ENCODE measurements around the gene ASPG. TPM values are rescaled to one million over a fixed set of nuclear protein-coding genes. Genes with fewer than 3 reads are reported as not detected.

ASPG gene
- total RNA-seq, 2 donors from 2014 or later: 1.3 to 3.2 TPM

GRCh38 chr14:104123879-104124278 lies 38.4 kb downstream of the ASPG start:
- intact Hi-C loops (cut with DNase I): no loop called here
- no peak for DNase-seq (ENCODE audit: low spot score)

DNA sequence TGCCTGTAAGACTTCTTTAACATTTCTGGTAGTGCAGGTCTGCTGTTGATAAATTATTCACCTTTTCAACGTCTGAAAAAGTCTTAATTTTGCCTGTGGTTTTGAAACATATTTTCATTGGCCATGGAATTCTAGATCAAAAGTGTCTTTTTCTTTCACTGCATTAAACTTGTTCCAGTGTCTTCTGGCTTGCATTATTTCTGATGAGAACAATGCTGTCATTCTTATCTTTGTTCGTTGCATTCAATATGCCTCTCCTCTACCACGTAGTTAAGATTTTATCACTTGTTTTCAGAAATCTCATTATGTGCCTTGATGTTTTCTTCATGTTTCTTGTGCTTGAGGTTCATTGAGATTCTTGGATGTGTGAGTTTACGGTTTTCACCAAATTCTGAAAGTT lies 39.5 kb downstream of the ASPG start:
- DNase-seq (ENCODE audit: low spot score): no peak
- intact Hi-C loops (cut with DNase I): no loop called here

GRCh38 chr14:104126753-104127152 lies 41.3 kb downstream of the ASPG start:
- intact Hi-C loops (cut with DNase I): no loop called here
- DNase-seq (ENCODE audit: low spot score): peak; percentile 18

GRCh38 chr14:104128981-104129380 lies 43.5 kb downstream of the ASPG start:
- intact Hi-C loops (cut with DNase I): no loop called here

DNA sequence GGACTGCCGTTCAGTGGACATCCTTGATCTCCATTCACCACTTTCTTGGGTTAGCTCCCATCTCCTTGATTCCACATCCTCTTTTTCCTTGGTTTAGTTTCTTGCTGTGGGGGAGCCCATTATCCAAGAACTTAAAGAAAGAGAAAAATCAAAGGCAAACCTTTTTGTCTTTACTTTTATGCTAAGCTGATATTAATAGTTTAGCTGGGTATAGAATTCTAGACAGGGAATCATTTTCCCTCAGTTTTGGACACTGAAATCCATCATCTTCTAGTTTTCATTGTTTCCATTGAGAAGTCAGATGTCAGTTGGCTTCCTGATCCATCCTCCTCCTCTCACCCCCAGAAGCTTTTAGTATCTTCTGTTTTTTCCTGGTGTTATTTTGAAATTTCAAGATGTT lies 44.1 kb downstream of the ASPG start:
- intact Hi-C loops (cut with DNase I): no loop called here

More at GRCh38 chr14:104128981-104129380, 43.5 kb downstream of the ASPG start:
- DNase-seq (ENCODE audit: low spot score): no peak

GRCh38 chr14:104130974-104131651 lies 45.6 kb downstream of the ASPG start:
- intact Hi-C loops (cut with DNase I): loop anchor here in 1 of 2 donors (5.0 kb wide), 1 partner anchor 54 kb away; no protein-coding TSS in a partner anchor

More for the DNA sequence above, 44.1 kb downstream of the ASPG start:
- DNase-seq (ENCODE audit: low spot score): no peak

DNA sequence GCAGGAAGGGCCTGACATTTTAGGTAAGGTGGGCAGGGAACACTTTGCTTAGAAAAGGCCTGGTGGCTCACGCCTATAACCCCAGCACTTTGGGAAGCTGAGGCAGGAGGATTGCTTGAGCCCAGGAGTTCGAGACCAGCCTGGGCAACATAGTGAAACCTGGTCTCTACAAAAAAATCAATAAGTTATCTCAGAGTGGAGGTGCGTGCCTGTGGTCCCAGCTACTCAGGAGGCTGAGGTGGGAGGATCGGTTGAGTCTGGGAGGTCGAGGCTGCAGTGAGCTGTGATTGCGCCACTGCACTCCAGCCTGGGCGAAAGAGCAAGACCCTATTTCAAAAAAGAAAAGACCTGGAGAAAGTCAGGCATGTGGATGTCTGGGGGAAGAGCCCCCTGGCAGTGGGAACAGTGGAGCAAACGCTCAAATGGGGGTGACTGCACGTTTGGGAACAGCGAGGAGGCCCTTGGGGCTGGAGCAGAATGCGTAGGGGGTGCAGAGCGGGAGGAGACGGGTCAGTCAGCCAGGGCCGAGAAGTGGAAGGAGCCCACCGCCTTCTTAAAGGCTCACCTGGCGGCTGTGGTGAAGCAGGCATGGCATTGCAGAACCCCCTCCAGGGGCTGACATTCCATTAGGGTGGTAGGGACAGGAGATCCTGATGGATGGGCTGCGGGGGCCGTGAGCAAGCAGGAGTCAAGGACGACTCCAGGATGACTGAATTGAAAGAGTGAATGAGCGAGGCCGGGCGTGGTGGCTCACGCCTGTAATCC lies 46.6 kb downstream of the ASPG start:
- DNase-seq (ENCODE audit: low spot score): peak; percentile 50

More at GRCh38 chr14:104130974-104131651, 45.6 kb downstream of the ASPG start:
- peak; percentile 67 for DNase-seq (ENCODE audit: low spot score)

GRCh38 chr14:104132981-104133380 lies 47.5 kb downstream of the ASPG start:
- intact Hi-C loops (cut with DNase I): loop anchor here in 1 of 2 donors (5.0 kb wide), 1 partner anchor 56 kb away; no protein-coding TSS in a partner anchor
- peak; percentile 64 for DNase-seq (ENCODE audit: low spot score)

More for the DNA sequence above, 46.6 kb downstream of the ASPG start:
- intact Hi-C loops (cut with DNase I): loop anchor here in 1 of 2 donors (5.0 kb wide), 1 partner anchor 55 kb away; no protein-coding TSS in a partner anchor

- DNase-seq (ENCODE audit: low spot score): peak; percentile 74
- intact Hi-C loops (cut with DNase I): loop anchor here in 1 of 2 donors (5.0 kb wide), 1 partner anchor 56 kb away; no protein-coding TSS in a partner anchor
Measured at GRCh38 chr14:104133496-104133895, 48.0 kb downstream of the ASPG start.

GRCh38 chr14:104134061-104134965 lies 48.8 kb downstream of the ASPG start:
- DNase-seq (ENCODE audit: low spot score): peak; percentile 70
- intact Hi-C loops (cut with DNase I): loop anchor here in 1 of 2 donors (5.0 kb wide), 1 partner anchor 57 kb away; no protein-coding TSS in a partner anchor

- DNase-seq (ENCODE audit: low spot score): peak; percentile 77
- intact Hi-C loops (cut with DNase I): loop anchor here (5.0 kb wide), 3 partner anchors 427 to 503 kb away; no protein-coding TSS in a partner anchor
Measured at GRCh38 chr14:104135121-104135903, 49.8 kb downstream of the ASPG start.

- intact Hi-C loops (cut with DNase I): loop anchor here (5.0 kb wide), 3 partner anchors 426 to 504 kb away; no protein-coding TSS in a partner anchor
- DNase-seq (ENCODE audit: low spot score): peak; percentile 68
Measured at GRCh38 chr14:104135904-104136471, 50.5 kb downstream of the ASPG start.

DNA sequence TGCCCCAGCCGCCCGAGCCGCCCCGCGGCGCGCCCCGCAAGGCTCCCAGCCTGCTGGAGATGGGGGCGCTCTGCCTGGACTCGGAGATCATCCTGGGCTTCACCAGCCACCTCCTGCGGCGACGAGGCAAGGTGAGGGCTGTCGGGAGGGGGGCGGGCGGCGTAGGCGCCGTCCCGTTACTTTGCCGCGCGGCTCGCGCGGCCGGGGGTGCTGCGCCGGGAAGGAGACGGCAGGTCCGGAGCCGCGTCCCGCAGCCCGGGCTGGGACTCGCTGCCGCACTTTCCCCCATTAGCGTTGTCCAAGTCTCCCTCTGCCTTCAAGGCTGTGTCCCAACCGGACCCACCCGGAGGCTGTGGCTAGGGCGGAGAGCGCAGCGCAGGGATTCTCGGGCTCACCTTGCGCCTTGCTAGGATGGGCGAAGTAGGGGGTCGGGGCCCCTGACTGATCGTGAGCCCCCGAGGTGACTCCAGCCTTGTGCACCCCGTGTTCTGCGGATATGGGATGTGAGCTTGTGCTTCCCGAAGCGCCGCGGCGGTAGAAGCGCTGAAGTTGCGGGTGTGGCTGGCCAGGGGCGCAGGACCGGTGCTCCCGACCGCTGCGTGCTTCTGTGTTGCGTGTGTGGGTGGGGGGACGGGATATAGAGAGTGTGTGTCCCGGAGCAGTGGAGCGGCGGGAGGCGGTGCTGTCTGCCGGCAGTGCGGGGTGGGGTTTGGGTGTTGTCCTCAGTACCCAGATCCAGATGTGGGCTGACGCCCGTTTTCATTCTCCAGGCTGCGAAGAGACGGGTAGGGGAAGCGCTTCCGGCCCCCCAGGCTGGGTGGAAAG lies 51.2 kb downstream of the ASPG start:
- intact Hi-C loops (cut with DNase I): loop anchor here (1.0 to 5.0 kb wide), 4 partner anchors 426 to 504 kb away; no protein-coding TSS in a partner anchor
- peak; percentile 71 for DNase-seq (ENCODE audit: low spot score)

DNA sequence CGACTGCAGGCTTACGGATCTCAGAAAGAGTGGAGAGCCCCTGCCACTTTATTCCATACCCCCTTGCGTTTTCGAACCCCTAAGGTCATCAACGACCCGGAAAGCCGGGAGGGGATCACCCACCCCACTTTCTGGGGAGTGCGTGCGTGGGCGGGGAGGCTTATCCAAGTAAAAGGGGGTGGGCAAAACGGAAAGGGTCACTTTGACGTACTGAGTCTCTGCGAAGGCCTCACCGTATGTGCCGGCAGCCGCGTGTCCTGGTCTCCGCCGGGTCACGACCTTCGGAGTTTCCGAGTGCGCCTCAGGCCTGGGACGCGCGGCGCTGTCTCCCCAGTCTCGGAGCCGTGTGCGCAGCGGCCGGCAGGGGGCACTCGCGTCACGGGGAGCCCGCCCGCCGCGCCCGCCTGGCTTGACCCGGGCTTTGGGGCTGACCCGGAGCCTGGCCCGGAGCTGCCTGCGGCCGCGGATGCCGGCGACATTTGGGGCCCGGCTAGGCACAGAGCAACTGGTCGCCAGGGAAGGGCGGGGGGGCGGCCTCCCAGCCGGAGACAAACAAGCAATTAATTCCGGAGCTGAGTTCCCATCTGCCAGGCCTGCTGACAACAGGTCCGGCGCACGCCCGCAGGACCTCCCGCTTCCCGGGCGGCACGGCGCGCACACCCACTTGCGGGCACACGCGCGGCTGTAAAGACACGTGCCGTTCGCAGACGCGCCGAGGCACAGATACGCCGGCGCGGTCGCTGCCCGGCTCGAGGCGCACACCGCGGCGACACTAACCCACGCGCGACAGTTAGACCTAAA lies 52.0 kb downstream of the ASPG start:
- intact Hi-C loops (cut with DNase I): loop anchor here (1.0 to 5.0 kb wide), 4 partner anchors 425 to 505 kb away; no protein-coding TSS in a partner anchor
- peak; percentile 88 for DNase-seq (ENCODE audit: low spot score)

DNA sequence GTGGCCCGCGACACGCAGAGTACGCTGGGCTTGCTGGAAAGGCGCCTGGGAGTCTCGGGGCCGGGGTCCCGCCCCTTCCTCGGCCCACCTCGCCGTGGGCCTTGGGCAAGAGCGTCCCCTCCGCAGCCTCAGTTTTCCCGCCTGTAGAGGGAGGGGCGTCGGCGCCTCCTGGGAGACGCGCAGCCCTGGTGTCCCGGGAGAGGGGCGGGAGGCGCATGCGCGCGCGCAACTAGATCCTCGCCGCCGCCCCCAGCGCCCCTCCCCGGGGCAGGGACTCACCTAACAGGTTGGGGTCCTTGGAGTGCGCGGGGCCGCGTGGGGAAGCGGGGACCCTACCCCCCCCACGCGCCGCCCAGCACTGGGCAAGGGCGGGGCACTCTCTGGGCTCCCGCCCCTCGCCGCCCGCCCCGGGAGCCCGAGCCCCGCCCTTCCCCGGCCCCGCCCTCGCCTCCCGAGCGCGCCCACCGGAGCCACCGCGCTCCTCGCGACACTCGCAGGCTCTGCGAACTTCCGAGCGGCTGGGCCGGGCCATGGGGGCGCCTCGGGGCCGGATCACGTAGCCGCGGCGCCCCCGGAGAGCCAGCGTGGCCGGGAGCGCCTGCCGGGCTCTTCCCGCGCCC lies 52.7 kb downstream of the ASPG start, which contains the start of gene KIF26A:
Gene KIF26A (plus strand): TSS at position 490 of the 620 bp plus-strand sequence. CDS start 136 bp downstream, outside the sequence.
- DNase-seq (ENCODE audit: low spot score): peak; percentile 78
- intact Hi-C loops (cut with DNase I): loop anchor here (5.0 kb wide), 3 partner anchors 424 to 506 kb away; no protein-coding TSS in a partner anchor
